ENCODE data around the gene YY1.

DNA sequence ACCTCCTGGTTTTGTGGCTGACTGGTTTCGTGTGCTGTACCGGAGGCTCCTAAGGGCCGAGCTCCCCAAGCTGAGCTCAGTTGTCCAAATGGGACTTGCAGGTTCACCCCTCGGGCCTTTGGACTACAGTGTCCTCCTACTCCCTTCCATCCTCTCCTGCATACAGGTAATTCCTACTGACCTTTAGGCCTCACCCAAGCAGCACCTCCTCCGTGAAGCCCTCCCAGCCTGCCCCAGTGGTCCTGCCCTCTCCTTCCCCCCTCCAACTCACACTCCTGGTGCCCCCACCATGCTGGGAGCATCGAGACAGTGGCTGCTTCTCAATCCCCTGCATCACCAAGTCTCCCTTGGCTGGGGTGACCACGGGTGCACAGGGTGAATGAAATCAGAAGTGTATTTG, 27.1 kb upstream of the YY1 start:
- no peak for TF ChIP-seq CTCF (conservative IDR thresholded peaks at IDR 0.05 in 1 of 2, IDR thresholded peaks at IDR 0.05 in 1 of 2; ENCODE audit: low read depth in 1 of 2, low read length in 2 of 2)
- no peak for TF ChIP-seq EZH2 (IDR thresholded peaks at IDR 0.05; ENCODE audit: low read length, missing control alignments)
